GM21381 (cell line): ENCODE data around the gene PGC.

Source experiments
- ATAC-seq: cut with Tn5 transposase; IDR thresholded peaks from one replicate; pipeline ENCODE4 v1.9.1; 2021; ENCODE audit warnings: mild to moderate bottlenecking, moderate library complexity; ENCODE audit not compliant: unreplicated experiment

Gene PGC

GRCh38 chr6:41702089-41702745 lies 45.0 kb downstream of the PGC start:
- ATAC-seq: no peak

GRCh38 chr6:41700463-41701347 lies 46.5 kb downstream of the PGC start:
- no peak for ATAC-seq

GRCh38 chr6:41699063-41699462 lies 48.1 kb downstream of the PGC start:
- ATAC-seq: no peak

GRCh38 chr6:41697861-41698781 lies 49.1 kb downstream of the PGC start:
- no peak for ATAC-seq

GRCh38 chr6:41696788-41697187 lies 50.4 kb downstream of the PGC start:
- no peak for ATAC-seq

GRCh38 chr6:41695825-41696224 lies 51.4 kb downstream of the PGC start:
- ATAC-seq: no peak

GRCh38 chr6:41694815-41695526 lies 52.2 kb downstream of the PGC start:
- no peak for ATAC-seq

GRCh38 chr6:41693281-41694240 lies 53.6 kb downstream of the PGC start:
- ATAC-seq: no peak

- ATAC-seq: no peak
Observed at GRCh38 chr6:41692730-41693129, 54.5 kb downstream of the PGC start.

- no peak for ATAC-seq
Observed at GRCh38 chr6:41692080-41692675, 55.0 kb downstream of the PGC start.

- no peak for ATAC-seq
Observed at GRCh38 chr6:41691426-41692079, 55.6 kb downstream of the PGC start.

GRCh38 chr6:41690541-41691330 lies 56.5 kb downstream of the PGC start:
- no peak for ATAC-seq

GRCh38 chr6:41689171-41690008 lies 57.8 kb downstream of the PGC start:
- ATAC-seq: no peak

GRCh38 chr6:41688256-41688965 lies 58.8 kb downstream of the PGC start:
- ATAC-seq: no peak

GRCh38 chr6:41687501-41688175 lies 59.6 kb downstream of the PGC start:
- ATAC-seq: no peak
